H9 (cell line): Measurements from ENCODE around the gene GPR156. TPM values are rescaled to one million over a fixed set of nuclear protein-coding genes. Genes with fewer than 3 reads are reported as not detected.

ENCODE experiments used
- DNase-seq: peaks from one replicate; pipeline ENCODE4 v3.0.0-alpha.2; 2017
- H2AFZ ChIP-seq: one replicate; pipeline ENCODE4 v1.6.1; 2013; ENCODE audit warnings: mild to moderate bottlenecking, low read length, control low read depth, moderate library complexity
- H2AK5ac ChIP-seq: 2 replicates; pipeline ENCODE4 v1.6.1; 2013; ENCODE audit warnings: low read length, control low read depth, mixed read lengths; ENCODE audit not compliant: insufficient read length
- H2BK120ac ChIP-seq: one replicate; pipeline ENCODE4 v1.6.1; 2013; ENCODE audit warnings: low read depth, mild to moderate bottlenecking, low read length, control low read depth, inconsistent platforms; ENCODE audit not compliant: poor library complexity, severe bottlenecking
- H2BK12ac ChIP-seq: 2 replicates; pipeline ENCODE4 v1.6.1; 2013; ENCODE audit warnings: low read length, control low read depth, mixed read lengths, low read depth; ENCODE audit not compliant: insufficient read length
- H2BK15ac ChIP-seq: 2 replicates; pipeline ENCODE4 v1.6.1; 2013; ENCODE audit warnings: low read depth, low read length, control low read depth
- H2BK20ac ChIP-seq: one replicate; pipeline ENCODE4 v1.6.1; 2013; ENCODE audit warnings: low read depth, mild to moderate bottlenecking, low read length, control low read depth, inconsistent platforms; ENCODE audit not compliant: poor library complexity, severe bottlenecking
- H2BK5ac ChIP-seq: 2 replicates; pipeline ENCODE4 v1.6.1; 2013; ENCODE audit warnings: low read length, control low read depth, mixed read lengths; ENCODE audit not compliant: insufficient read length
- H3K14ac ChIP-seq: 2 replicates; pipeline ENCODE4 v1.6.1; 2013; ENCODE audit warnings: low read length, control low read depth; ENCODE audit not compliant: insufficient read depth
- H3K18ac ChIP-seq: 2 replicates; pipeline ENCODE4 v1.6.1; 2013; ENCODE audit warnings: low read depth, mild to moderate bottlenecking, mixed read lengths, low read length, control low read depth; ENCODE audit not compliant: insufficient read length
- H3K23ac ChIP-seq: 2 replicates; pipeline ENCODE4 v1.6.1; 2013; ENCODE audit warnings: low read length, control low read depth, mixed read lengths, low read depth; ENCODE audit not compliant: insufficient read length
- H3K23me2 ChIP-seq: 2 replicates; pipeline ENCODE4 v1.6.1; 2013; ENCODE audit warnings: low read depth, mild to moderate bottlenecking, mixed read lengths, low read length, control low read depth; ENCODE audit not compliant: insufficient read length, poor library complexity, severe bottlenecking
- H3K27ac ChIP-seq: 2 replicates; pipeline ENCODE4 v1.5.1; 2013; ENCODE audit warnings: low read length, control low read depth, mixed read lengths, low read depth; ENCODE audit not compliant: insufficient read length
- H3K27me3 ChIP-seq: 2 replicates; pipeline ENCODE4 v1.6.1; 2013; ENCODE audit warnings: low read length, control low read depth, inconsistent platforms; ENCODE audit not compliant: insufficient read depth
- H3K4ac ChIP-seq: 2 replicates; pipeline ENCODE4 v1.6.1; 2013; ENCODE audit warnings: low read depth, mild to moderate bottlenecking, control low read depth, inconsistent platforms, low read length, moderate library complexity
- H3K4me1 ChIP-seq: 2 replicates; pipeline ENCODE4 v1.6.1; 2013; ENCODE audit warnings: low read length, control low read depth, inconsistent platforms; ENCODE audit not compliant: insufficient read depth
- H3K4me2 ChIP-seq: 2 replicates; pipeline ENCODE4 v1.6.1; 2013; ENCODE audit warnings: low read length, control low read depth, mixed read lengths; ENCODE audit not compliant: insufficient read length, insufficient read depth
- H3K56ac ChIP-seq: 2 replicates; pipeline ENCODE4 v1.6.1; 2013; ENCODE audit warnings: low read depth, mild to moderate bottlenecking, mixed read lengths, low read length, control low read depth; ENCODE audit not compliant: insufficient read length
- H3K79me1 ChIP-seq: 2 replicates; pipeline ENCODE4 v1.6.1; 2013; ENCODE audit warnings: low read depth, mild to moderate bottlenecking, moderate library complexity, low read length, control low read depth, inconsistent platforms; ENCODE audit not compliant: insufficient read depth, poor library complexity, severe bottlenecking
- H3K79me2 ChIP-seq: 2 replicates; pipeline ENCODE4 v1.6.1; 2013; ENCODE audit warnings: low read length, control low read depth, inconsistent platforms; ENCODE audit not compliant: insufficient read depth
- H3K9ac ChIP-seq: 2 replicates; pipeline ENCODE4 v1.6.1; 2013; ENCODE audit warnings: low read length, control low read depth, mixed read lengths; ENCODE audit not compliant: insufficient read length; ENCODE audit errors: extremely low read depth
- H3K9me3 ChIP-seq: one replicate; pipeline ENCODE4 v1.6.1; 2013; ENCODE audit warnings: low read depth, low read length, inconsistent platforms; ENCODE audit not compliant: control insufficient read depth
- H3T11ph ChIP-seq: one replicate; pipeline ENCODE4 v1.6.1; 2013; ENCODE audit warnings: mild to moderate bottlenecking, low read length, control low read depth, inconsistent platforms
- H4K20me1 ChIP-seq: one replicate; pipeline ENCODE4 v1.6.1; 2013; ENCODE audit not compliant: control insufficient read depth, insufficient read length, insufficient read depth
- H4K5ac ChIP-seq: 2 replicates; pipeline ENCODE4 v1.6.1; 2013; ENCODE audit warnings: low read depth, mild to moderate bottlenecking, mixed read lengths, low read length, control low read depth; ENCODE audit not compliant: insufficient read length
- H4K8ac ChIP-seq: replicated peaks from 2 replicates; pipeline ENCODE4 v1.6.1; 2013; ENCODE audit warnings: low read length, control low read depth, mixed read lengths, low read depth; ENCODE audit not compliant: insufficient read length
- H4K91ac ChIP-seq: 2 replicates; pipeline ENCODE4 v1.6.1; 2013; ENCODE audit warnings: low read depth, mild to moderate bottlenecking, moderate library complexity, mixed read lengths, low read length, control low read depth; ENCODE audit not compliant: insufficient read length
- H3K27ac Mint-ChIP-seq, 3 experiments: 2 replicates in 2 of 3; 3 replicates in 1 of 3; pipeline ENCODE4 v1.8.0; 2020 to 2021; ENCODE audit warnings: mixed read lengths in 3 of 3, mild to moderate bottlenecking in 1 of 3, moderate library complexity in 1 of 3
- H3K27me3 Mint-ChIP-seq: 2 replicates; pipeline ENCODE4 v1.8.0; 2021; ENCODE audit warnings: low read depth, mild to moderate bottlenecking, moderate library complexity, mixed read lengths
- H3K36me3 Mint-ChIP-seq, 3 experiments: 2 replicates in 2 of 3; 3 replicates in 1 of 3; pipeline ENCODE4 v1.8.0; 2020 to 2021; ENCODE audit warnings: low read depth in 3 of 3, mixed read lengths in 3 of 3; ENCODE audit not compliant: insufficient read depth in 1 of 3
- H3K4me1 Mint-ChIP-seq, 2 experiments: 2 replicates each; pipeline ENCODE4 v1.8.0; 2020; ENCODE audit warnings: mixed read lengths in 2 of 2
- H3K4me3 Mint-ChIP-seq, 2 experiments: 2 replicates in 1 of 2; 3 replicates in 1 of 2; pipeline ENCODE4 v1.8.0; 2020 to 2021; ENCODE audit warnings: mild to moderate bottlenecking in 2 of 2, mixed read lengths in 2 of 2, moderate library complexity in 1 of 2
- H3K9me3 Mint-ChIP-seq, 2 experiments: 2 replicates in 1 of 2; 3 replicates in 1 of 2; pipeline ENCODE4 v1.8.0; 2020; ENCODE audit warnings: mild to moderate bottlenecking in 2 of 2, mixed read lengths in 2 of 2, moderate library complexity in 1 of 2
- CTCF ChIP-seq: fragments of 200-600 bp; sonication (generic); conservative IDR thresholded peaks from 3 replicates; pipeline ENCODE4 v1.8.0; 2021; ENCODE audit warnings: antibody characterized with exemption, mild to moderate bottlenecking
- WGBS: extraction: QIAGEN DNeasy Blood & Tissue Kit; methylation state at CpG from one replicate; pipeline ENCODE4 v1.1.7; 2013; ENCODE audit warnings: missing lambda C conversion rate, low lambda C conversion rate, mixed read lengths; ENCODE audit not compliant: insufficient read length; ENCODE audit errors: extremely low coverage; 5-methylcytosine and 5-hydroxymethylcytosine counted together
- total RNA-seq: library from RNA; stranded (reverse); gene quantifications from 2 replicates; pipeline ENCODE4 v1.2.1, GENCODE V29; 2021

The GPR156 gene
- total RNA-seq, 1 experiment from 2014 or later = 1.8 TPM

- no peaks in the 10 kb centered on the region for H3K79me1 ChIP-seq
- H4K8ac ChIP-seq = no peak overlapping the region
- Mint-ChIP-seq H3K4me3 (no peak overlapping the region), H3K9me3 (no peaks in the 10 kb centered on the region), H3K36me3 (no peaks in the 10 kb centered on the region), H3K27ac (no peak overlapping the region), H3K27me3 (no peaks in the 10 kb centered on the region), H3K4me1 (no peaks in the 10 kb centered on the region)
- no peaks in the 10 kb centered on the region for H3K27me3 ChIP-seq
- H2BK15ac ChIP-seq = no peak overlapping the region; the same call in 1 of the 2 replicates
- H3K4me1 ChIP-seq = no peaks in the 10 kb centered on the region
- no peak overlapping the region for H3T11ph ChIP-seq
- no peak overlapping the region for H3K9ac ChIP-seq
- H2BK120ac ChIP-seq = no peak overlapping the region
- H3K4me2 ChIP-seq = no peak overlapping the region
- no peak overlapping the region for H3K23ac ChIP-seq
- WGBS = no CpG with 5 or more reads among the region's 9 CpGs
- no peaks in the 10 kb centered on the region for H3K9me3 ChIP-seq
- H3K79me2 ChIP-seq = no peaks in the 10 kb centered on the region
- H4K91ac ChIP-seq = no peak overlapping the region
- H3K56ac ChIP-seq = no peak overlapping the region
- no peaks in the 10 kb centered on the region for H4K20me1 ChIP-seq
- no peaks in the 10 kb centered on the region for H3K23me2 ChIP-seq
- no peak overlapping the region for H3K18ac ChIP-seq
- no peak for TF ChIP-seq CTCF
- DNase-seq = no peak
- no peak overlapping the region for H3K4ac ChIP-seq
- no peak overlapping the region for H2AK5ac ChIP-seq
- no peak overlapping the region for H2AFZ ChIP-seq
- H4K5ac ChIP-seq = no peak overlapping the region
- no peak overlapping the region for H2BK5ac ChIP-seq
- H2BK20ac ChIP-seq = no peak overlapping the region
- H2BK12ac ChIP-seq = no peak overlapping the region
- no peak overlapping the region for H3K14ac ChIP-seq
- H3K27ac ChIP-seq = no peak overlapping the region
Observed at GRCh38 chr3:120168038-120168437, 117.0 kb downstream of the GPR156 start.
